ENCODE data around the gene CENPA.

GRCh38 chr2:26778098-26778497 lies 7.8 kb upstream of the CENPA start:
- TF ChIP-seq CTCF (IDR thresholded peaks at IDR 0.05) (no peak), TCF7L2 (IDR thresholded peaks at IDR 0.05; ENCODE audit: low read depth, low read length) (no peak), POLR2AphosphoS5 (IDR thresholded peaks at IDR 0.05; ENCODE audit: low read depth, low read length) (no peak), SIN3A (IDR thresholded peaks at IDR 0.05; ENCODE audit: borderline replicate concordance, insufficient read depth, low read depth, low read length) (no peak)
